GM19463 (cell line): ENCODE results near the gene RAB28.

ENCODE experiments used
- ATAC-seq: cut with Tn5 transposase; IDR thresholded peaks from one replicate; pipeline ENCODE4 v1.9.1; 2021; ENCODE audit warnings: mild to moderate bottlenecking, moderate library complexity; ENCODE audit not compliant: unreplicated experiment

The RAB28 gene

DNA sequence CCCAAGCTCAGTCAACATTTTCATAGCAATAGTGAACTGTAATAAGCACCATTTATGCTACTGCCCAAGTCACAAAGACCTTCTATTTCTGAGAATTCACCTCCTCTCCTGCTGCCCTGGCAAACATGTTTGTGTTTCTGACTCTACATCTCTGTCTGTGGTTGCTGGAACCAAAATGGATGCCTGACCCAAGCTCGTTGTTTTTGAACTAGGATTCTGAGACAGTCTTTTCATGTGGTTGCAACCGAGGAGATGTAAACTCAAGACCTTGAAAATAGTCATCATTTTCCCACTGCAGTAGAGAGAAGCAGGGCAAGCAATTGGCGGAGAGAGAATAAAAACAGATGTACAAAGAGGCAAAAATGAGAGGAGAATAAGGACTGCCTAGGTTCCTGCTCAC is 160.2 kb downstream of the RAB28 start:
- no peak for ATAC-seq

DNA sequence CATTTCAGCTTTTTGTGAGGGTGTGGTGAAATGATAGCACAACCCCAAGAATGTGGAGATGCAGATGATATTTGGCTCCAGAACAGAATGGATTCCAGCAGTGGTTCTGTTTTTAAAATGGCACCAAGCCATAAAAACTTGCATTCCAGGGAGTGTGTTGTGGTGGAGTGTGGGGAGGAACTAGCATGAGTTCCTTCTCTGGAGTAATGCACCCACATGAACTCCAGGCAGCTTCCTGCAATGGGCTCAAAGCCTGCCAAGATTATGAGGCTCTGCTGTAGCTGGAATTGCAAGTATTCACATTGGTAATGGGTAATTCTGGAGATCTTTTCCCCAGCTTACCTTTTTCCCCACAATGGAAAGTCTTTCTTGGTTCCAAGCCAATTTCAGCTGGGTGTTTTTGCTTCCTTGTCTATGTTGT is 161.4 kb downstream of the RAB28 start:
- no peak for ATAC-seq
